ENCODE data around the gene SYNM. TPM values are rescaled to one million over a fixed set of nuclear protein-coding genes. Genes with fewer than 3 reads are reported as not detected.

SYNM gene
- total RNA-seq, 2 donors from 2014 or later: 5.7 to 8.2 TPM

DNA sequence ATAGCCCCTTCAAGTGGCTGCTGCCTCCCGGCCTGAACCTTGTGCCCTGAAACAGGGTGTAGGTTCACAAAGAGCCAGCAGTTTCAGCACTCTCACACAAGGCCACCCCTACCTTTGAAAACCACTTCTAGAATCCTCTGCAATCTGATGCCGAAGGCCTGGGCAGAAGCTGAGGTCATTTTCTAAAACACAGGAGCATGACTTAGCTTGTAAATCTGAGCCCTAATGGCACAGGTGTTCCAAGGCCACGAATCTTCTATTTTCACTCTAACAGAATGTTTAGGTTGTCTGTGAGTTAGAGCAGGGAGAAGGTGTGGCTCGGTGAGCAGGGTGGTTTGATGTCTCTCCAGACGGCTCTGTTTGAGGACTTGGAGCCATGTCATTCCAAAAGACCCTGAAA, 62.3 kb downstream of the SYNM start:
- DNase-seq (no peak), ATAC-seq (no peak)
- no peak overlapping the region for H3K27ac ChIP-seq
- no peak overlapping the region for H3K4me3 ChIP-seq
- H3K36me3 ChIP-seq (replicated peaks in 1 of 2; ENCODE audit: insufficient read depth in 1 of 2, low read depth in 2 of 2): peaks cover 0 to 4% of the 10 kb centered on the region in 2 donors
- intact Hi-C loops (cut with DNase I): no loop called here
- WGBS, 2 donors: 82 to 94% methylated on average over 5 of the region's 5 CpGs
- no peaks in the 10 kb centered on the region for H3K9me3 ChIP-seq
- peaks cover 14% of the 10 kb centered on the region for H3K4me1 ChIP-seq
- no peaks in the 10 kb centered on the region for H3K27me3 ChIP-seq
- TF ChIP-seq, protein P1, sequence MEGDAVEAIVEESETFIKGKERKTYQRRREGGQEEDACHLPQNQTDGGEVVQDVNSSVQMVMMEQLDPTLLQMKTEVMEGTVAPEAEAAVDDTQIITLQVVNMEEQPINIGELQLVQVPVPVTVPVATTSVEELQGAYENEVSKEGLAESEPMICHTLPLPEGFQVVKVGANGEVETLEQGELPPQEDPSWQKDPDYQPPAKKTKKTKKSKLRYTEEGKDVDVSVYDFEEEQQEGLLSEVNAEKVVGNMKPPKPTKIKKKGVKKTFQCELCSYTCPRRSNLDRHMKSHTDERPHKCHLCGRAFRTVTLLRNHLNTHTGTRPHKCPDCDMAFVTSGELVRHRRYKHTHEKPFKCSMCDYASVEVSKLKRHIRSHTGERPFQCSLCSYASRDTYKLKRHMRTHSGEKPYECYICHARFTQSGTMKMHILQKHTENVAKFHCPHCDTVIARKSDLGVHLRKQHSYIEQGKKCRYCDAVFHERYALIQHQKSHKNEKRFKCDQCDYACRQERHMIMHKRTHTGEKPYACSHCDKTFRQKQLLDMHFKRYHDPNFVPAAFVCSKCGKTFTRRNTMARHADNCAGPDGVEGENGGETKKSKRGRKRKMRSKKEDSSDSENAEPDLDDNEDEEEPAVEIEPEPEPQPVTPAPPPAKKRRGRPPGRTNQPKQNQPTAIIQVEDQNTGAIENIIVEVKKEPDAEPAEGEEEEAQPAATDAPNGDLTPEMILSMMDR (IDR thresholded peaks at IDR 0.05): no peak
- TF ChIP-seq POLR2A (IDR thresholded peaks at IDR 0.05): no peak

DNA sequence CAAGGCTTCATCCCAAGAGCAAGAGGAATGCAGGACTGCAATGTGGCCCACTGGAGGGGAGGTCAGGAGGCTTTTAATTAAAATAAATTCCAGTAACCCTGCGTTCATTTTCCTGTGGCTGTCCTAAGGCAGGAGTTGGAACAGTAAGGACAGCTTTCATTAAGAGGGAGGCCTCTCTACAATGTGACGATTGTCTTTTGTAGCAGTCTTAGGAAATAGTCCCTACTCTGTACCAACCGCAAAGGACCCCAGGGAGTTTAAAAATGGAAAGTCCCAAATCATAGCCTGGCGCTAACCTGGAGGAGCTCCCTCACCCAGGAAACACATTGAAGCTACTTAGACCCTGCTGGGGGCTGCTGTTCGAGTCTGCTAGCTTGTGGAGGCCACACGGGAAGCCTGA, 62.8 kb downstream of the SYNM start:
- H3K27me3 ChIP-seq: no peaks in the 10 kb centered on the region
- H3K9me3 ChIP-seq: no peaks in the 10 kb centered on the region
- intact Hi-C loops (cut with DNase I): no loop called here
- ATAC-seq (no peak), DNase-seq (no peak)
- H3K36me3 ChIP-seq (replicated peaks in 1 of 2; ENCODE audit: insufficient read depth in 1 of 2, low read depth in 2 of 2): peaks cover 0 to 4% of the 10 kb centered on the region in 2 donors
- 77 to 88% methylated on average over 4 to 6 of the region's 6 CpGs for WGBS, 2 donors
- TF ChIP-seq, protein P1 (IDR thresholded peaks at IDR 0.05): no peak
- TF ChIP-seq POLR2A (IDR thresholded peaks at IDR 0.05): no peak
- H3K4me3 ChIP-seq: no peak overlapping the region
- no peak overlapping the region for H3K27ac ChIP-seq
- peaks cover 14% of the 10 kb centered on the region for H3K4me1 ChIP-seq

DNA sequence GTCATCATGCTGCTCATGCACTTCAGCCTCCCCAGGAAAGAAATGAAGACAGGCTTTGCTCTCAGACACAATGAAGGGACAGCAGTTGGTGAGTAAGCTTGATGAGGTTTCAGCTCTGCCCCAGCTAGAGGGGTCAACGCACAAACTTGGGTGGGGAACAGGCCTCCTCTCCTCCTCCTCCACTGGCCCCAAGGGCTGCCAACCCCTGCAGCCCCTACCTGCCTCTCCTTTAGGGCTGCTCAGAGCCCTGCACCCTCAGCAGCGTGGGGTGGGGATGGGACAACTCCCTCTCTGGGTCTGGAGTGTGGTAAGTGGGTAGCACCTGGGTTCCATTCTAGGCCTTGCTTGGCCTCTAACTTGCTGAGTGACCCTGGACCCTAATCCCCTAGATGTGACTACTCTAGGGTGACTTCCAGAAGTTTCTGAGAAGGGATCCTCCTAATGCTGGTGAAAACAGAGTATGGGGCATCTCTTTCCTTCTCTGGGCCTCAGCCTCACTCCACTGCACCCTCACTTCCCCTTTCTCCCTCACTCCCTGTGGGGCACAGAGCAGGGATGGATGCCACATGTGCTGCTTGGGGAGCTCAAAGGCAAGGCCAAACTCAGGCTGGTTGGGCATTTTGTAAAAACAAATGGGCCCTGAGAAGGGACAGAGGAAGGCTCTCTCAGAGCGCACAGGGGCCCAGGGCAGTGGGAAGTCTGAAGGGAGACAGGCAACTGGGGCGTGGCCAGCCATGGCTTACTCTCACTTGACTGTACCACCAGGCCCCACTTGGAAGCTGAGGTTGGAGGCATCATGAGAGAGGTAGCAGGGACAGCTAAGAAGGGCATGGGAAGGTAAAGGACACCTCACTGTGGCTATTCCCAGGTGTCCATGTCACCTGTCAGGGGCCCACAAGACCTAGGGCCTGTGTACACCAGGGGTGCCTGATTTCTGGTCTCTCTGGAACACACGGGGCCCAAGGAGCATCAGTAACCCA, 64.0 kb downstream of the SYNM start:
- no peak overlapping the region for H3K4me3 ChIP-seq
- TF ChIP-seq, protein P1 (IDR thresholded peaks at IDR 0.05): no peak
- no peak for TF ChIP-seq POLR2A (IDR thresholded peaks at IDR 0.05)
- H3K36me3 ChIP-seq (replicated peaks in 1 of 2; ENCODE audit: insufficient read depth in 1 of 2, low read depth in 2 of 2): peaks cover 0 to 7% of the 10 kb centered on the region in 2 donors
- H3K4me1 ChIP-seq: peaks cover 14% of the 10 kb centered on the region
- peak overlapping the region in 2 of 4 donors; percentile 20 to 49 for H3K27ac ChIP-seq
- H3K27me3 ChIP-seq: no peaks in the 10 kb centered on the region
- intact Hi-C loops (cut with DNase I): no loop called here
- no peak for ATAC-seq
- DNase-seq: no peak
- H3K9me3 ChIP-seq: no peaks in the 10 kb centered on the region
- 92 to 96% methylated on average over 5 of the region's 5 CpGs for WGBS, 2 donors

DNA sequence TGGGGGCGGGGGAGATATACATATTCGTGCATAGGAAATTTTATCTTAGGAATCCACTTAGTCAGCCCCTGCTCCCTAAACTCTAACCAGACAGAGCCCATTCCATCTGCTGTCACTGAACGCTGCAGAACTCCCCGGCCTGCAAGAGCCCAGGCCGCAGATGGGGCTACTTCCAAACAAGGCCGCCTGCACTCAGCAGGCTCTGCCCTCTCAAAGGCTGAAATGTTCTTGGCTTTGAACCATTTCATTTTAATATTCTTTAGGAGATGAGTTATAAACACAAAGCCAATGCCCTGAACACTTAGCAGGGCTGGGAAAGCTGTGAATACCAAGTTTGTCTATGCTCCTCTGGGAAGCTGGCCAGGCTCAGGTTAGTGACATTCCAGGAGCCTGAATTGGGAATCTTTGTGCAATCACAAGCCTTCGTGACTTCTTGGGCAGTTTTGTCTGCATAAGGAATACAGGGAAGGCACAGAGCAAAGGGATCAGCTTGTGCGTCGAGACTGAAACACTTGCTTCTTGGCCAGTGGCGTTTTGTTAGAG, 65.0 kb downstream of the SYNM start:
- H3K4me1 ChIP-seq: peaks cover 14% of the 10 kb centered on the region
- 58 to 67% methylated on average over 10 of the region's 10 CpGs for WGBS, 2 donors
- ATAC-seq (no peak), DNase-seq (peak in 3 of 4 donors; percentile 13 to 21 (median 16))
- H3K36me3 ChIP-seq (replicated peaks in 1 of 2; ENCODE audit: insufficient read depth in 1 of 2, low read depth in 2 of 2): peaks cover 0 to 7% of the 10 kb centered on the region in 2 donors
- TF ChIP-seq POLR2A (IDR thresholded peaks at IDR 0.05): no peak
- TF ChIP-seq, protein P1 (IDR thresholded peaks at IDR 0.05): no peak
- H3K4me3 ChIP-seq: no peak overlapping the region
- intact Hi-C loops (cut with DNase I): no loop called here
- no peaks in the 10 kb centered on the region for H3K9me3 ChIP-seq
- H3K27ac ChIP-seq: peak overlapping the region in 2 of 4 donors; percentile 20 to 37
- H3K27me3 ChIP-seq: no peaks in the 10 kb centered on the region

Measured in body of pancreas (tissue), 4 donors.